Left forelimb (tissue), 1 donor: Measurements from ENCODE around the gene FGFBP2.

Experiments used
- DNase-seq: peaks from one replicate; pipeline ENCODE4 v3.0.0-alpha.2; 2018; ENCODE audit warnings: low spot score

Gene FGFBP2

DNA sequence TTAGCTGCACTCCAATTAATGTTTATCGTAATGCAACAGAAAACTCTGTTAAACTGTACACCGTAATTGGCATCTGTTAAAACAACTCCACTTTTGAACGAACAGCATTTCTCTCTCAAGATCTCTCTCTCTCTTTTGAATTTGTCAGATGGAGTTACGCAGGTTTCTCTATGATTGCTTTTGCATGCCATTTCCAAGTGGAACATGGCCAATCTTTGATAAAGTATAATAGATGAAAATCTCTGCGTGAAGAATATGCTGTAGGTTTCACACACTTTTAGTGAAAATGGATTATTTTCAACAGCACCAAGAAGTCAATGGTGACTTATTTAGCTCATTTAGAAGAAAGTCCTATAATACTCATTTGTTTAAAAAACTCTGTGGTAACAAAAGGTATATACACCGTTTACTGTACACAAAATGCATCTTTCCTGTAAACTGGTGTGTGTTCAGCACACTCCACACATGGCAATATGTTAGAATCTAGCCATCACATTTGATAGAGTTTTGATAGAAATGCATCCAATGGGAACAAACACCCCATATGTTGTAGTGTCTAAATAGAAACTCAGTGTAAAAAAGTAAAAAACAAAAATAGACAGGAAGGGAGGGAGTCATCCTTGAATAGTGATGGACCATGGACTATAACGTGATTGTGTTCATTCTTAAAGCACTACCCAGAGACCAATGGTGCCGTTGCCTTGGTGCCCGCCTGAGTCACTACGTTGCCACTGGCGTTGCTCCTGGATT, 5.8 kb upstream of the FGFBP2 start:
- no peak for DNase-seq

DNA sequence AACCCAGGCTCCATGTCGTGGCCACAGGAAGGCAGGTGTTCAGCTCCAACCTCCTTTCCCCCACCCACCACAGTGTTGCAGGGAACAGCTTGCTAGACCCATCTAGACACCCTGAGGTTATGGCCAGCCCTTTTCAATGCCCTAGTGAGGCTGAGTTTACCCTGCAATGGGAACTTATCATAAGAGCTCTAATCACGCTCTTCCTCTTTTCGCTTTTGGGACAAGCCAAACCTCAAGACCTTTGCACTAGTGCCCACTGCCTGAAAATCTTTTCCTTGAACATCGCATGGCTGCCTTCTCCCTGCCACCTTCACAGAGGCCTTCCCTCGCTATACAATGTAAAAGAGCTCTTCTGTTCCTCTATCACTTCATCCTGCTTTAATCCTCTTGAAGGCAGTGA, 2.4 kb upstream of the FGFBP2 start:
- no peak for DNase-seq

- no peak for DNase-seq
Observed at GRCh38 chr4:15964159-15964558, 1.2 kb upstream of the FGFBP2 start.

GRCh38 chr4:15963576-15963975, 601 bp upstream of the FGFBP2 start:
- no peak for DNase-seq

GRCh38 chr4:15961781-15962510, 1.0 kb downstream of the FGFBP2 start:
- DNase-seq: no peak

DNA sequence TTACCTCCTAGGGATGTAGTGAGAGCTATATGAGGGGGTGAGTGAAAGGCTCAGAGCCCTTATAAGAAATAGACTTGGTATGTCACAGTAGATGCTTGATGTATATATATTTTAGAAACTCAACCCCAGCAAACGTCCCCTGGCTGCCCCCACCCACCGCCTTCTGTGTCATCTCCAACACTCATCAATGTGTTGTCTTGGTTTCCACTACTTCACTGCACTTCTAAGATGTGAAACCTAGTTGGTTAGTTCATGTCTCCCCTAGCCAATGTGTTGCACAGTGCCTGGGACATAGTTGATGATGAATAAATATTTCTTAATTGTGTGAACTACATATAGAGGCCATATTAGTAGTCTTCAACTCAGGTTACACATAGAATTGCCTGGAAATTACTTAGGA, 4.4 kb downstream of the FGFBP2 start:
- no peak for DNase-seq

- no peak for DNase-seq
Observed at GRCh38 chr4:15956179-15956850, 6.7 kb downstream of the FGFBP2 start.

GRCh38 chr4:15955670-15956069, 7.3 kb downstream of the FGFBP2 start:
- DNase-seq: no peak

DNA sequence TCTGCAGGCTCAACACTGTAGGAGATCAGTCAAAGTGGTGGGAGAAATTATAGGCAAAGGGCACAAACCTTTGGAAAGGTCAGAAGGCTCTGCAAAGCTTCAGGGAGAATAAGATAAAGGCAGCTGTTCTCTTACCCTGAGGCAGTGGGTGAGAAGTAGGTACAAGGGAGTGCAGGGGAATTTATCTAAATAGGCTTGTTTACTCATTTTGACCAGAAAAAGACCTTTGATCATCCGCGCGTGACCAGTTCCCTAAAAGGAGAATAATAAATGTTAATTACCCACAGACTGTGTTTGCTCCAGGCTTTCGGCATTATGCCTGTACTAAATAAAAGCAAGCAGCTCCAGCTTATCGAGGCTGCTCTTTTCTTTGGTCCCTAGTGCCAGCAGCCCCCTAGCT, 9.3 kb downstream of the FGFBP2 start:
- no peak for DNase-seq

DNA sequence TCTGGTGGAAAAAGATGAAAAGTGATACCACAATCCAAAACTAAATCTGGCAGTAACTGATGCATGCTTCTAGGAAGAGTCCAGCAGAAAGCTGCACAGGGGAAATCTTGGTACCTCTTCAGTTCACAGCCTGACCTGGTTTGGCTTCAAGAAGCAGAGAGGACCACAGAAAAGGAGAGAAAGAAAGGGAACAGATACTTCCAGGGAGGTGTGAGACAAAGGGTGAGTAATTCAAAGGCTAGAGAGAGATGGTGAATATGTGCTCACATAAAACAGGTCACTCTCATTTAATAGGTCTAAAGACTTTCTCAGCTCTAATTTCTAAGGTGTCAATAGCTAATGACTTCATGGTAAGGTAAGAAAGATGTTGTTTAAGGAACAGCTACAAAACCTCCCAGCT, 11.2 kb downstream of the FGFBP2 start:
- no peak for DNase-seq

DNA sequence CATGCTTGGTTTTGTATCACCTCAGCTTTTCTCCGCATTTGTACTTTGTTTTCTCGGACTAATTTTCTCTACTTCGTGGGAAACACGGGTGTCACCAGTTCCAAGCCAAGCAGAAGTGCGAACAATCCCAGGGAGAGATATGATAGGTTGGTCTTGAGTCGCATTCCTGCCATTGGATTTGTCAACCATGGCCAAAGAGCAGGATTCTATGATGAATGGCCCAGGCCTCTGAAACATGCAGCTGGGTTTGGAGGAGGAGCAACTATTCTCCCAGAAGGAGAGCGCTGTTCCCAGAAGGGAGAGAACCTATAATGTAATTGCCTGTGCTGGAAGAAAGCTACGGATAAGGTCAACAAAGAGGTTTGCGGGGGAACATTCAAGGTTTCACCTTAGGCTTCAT, 14.1 kb downstream of the FGFBP2 start:
- no peak for DNase-seq

DNA sequence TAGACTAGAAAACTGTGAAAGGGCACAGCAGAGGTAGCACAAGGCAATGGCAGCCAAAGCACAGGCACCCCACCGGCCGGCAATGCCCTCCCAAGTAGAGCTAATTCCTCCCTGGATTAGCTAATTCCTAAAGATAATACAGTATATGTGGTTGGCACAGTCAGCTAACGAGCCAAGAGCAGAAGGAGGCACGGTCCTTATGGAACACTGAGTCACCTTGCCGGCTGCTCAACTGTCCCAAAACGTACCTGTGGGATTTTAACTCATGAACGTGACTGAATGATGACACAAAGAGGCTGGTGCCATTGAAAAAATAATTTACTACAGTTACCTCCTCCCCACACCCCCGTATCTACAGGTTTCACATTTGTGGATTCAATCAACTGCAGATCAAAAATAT, 15.3 kb downstream of the FGFBP2 start:
- DNase-seq: no peak

DNA sequence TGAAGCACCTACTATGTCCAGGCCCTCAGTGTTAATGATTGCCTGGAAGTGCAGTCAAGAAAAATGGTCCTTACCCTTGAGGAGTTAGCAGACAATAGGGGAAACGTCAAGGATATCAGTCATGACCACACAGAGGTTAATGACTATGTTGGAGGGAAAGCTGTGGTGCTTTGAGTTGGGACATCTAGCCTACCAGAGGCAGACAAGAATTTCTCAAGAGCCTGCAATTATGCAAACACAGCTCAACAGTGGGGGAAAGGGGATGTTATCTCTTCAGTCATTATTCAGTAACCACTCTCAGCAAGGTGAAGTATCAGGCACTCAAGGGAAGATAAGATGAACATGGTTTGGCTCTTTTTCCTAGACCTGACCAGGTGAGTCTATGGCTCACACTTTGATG, 17.5 kb downstream of the FGFBP2 start:
- DNase-seq: no peak

DNA sequence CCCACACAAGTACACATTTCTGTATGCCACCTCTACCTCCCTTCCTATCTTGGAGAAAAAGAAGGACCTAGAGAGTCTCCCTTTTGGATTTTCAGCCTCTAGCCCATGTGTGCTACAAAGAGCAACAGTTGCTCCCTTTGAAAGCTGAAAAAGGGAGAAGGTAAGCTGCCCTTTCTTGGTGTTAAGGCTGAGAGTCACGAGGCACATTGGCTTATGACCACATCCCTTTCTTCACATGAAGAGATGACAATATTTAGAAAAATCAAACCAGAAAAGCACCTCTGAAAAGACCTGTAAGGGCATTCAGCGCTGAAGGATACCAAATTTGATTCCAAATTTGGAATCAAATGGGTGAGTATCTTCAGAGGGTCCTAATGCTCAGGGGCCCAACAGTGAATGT, 18.1 kb downstream of the FGFBP2 start:
- no peak for DNase-seq

- no peak for DNase-seq
Observed at GRCh38 chr4:15942283-15942682, 20.7 kb downstream of the FGFBP2 start.

GRCh38 chr4:15938640-15939039, 24.3 kb downstream of the FGFBP2 start, which contains the start of gene FGFBP1:
TSS of gene FGFBP1 (minus strand) at chr4:15938740. CDS start at chr4:15936632, 2,108 bp downstream.
- no peak for DNase-seq

- no peak for DNase-seq
Observed at GRCh38 chr4:15938182-15938581, 24.8 kb downstream of the FGFBP2 start.

DNA sequence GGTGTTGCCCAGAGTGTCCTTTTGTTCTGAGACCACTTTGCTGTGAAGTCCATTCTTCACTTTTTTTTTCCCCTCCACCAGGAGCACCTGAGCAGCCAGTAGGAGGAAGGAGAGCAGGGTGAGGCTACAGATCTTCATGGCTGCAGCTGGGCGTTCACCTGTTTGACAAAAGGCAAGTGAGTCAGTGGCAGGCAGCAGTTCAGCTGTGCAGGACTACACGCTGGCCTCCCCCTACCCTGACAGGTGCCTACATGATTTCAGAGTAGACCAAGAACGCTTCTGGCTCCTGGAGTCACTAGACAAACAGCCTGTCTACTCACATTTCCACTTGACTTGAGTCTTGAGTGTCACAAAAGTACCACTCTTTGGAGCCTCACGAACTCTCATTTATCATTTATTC, 26.5 kb downstream of the FGFBP2 start:
- DNase-seq: no peak

DNA sequence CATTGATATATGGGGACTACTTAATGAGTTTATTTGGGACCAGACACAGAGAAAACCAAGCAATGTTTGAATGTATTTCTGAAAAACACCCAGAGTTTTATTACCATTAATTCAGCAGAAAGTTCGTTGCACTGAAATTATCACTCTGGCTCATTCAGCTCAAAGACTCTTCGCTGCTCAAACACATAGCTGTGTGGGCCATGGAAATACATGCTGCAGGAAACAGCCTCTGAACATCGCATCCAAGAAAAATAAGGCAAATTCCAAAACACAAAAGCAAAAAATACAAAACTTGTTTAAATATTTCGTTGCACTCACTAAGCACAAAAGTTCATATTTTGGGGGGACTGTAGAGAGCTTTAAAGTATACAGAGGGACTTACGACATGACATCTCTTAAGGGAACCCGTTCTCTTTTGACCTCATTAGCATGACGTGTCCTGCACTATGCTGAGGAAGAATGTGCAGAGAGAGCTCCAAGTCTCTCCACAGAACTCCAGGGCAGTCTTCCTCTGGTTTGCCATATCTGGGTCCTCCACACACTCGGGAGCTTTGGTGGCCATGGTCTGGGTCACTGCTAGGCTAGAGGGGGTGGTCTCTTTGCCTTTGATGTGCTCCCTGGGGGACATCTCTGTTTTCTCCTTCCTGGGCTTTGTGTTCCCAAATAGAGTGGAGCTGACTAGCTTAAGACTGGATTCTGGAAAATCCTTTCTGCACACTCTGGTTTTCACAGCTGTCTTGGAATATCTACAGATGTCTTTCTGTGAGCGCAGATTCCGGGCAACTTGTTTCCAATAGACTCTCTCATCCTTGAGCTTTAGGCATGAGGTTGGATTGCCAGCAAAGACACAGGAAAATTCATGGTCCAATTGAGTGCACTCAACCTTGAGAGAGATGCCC, 27.2 kb downstream of the FGFBP2 start:
- DNase-seq: no peak

DNA sequence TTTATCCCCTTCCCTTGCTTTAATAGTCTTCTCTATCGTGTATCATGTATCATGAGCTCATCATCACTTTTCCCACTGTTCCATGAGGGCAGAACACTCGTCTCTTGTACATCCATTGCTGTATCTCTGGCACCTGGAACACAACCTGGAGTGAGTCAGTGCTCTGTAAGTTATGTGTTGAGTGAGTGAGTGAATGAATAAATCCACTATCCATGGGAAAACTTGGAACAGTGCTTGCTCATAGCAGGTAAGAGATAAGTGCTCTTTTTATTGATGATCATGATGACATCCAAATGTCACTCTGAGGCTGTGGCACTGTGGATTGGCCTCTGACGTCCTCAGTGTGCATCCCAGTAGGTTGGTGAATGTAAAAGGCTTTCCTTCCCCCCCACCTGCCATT, 28.7 kb downstream of the FGFBP2 start:
- no peak for DNase-seq

- no peak for DNase-seq
Observed at GRCh38 chr4:15931451-15932210, 31.3 kb downstream of the FGFBP2 start.
